Hematopoietic multipotent progenitor cell treated with erythropoietin and hydrocortisone succinate and interleukin-3 and kit ligand, for 8 days (in vitro differentiated cells): ENCODE results near the gene PSAPL1.

Experiments
- DNase-seq: peaks from one replicate; pipeline ENCODE4 v3.0.0-alpha.2; 2015

Gene PSAPL1

GRCh38 chr4:7430368-7430964 lies 4.3 kb downstream of the PSAPL1 start:
- DNase-seq, result no peak

GRCh38 chr4:7429601-7430078 lies 5.1 kb downstream of the PSAPL1 start:
- DNase-seq, result no peak

- DNase-seq, result no peak
Observed at GRCh38 chr4:7429069-7429416, 5.7 kb downstream of the PSAPL1 start.

- no peak for DNase-seq
Observed at GRCh38 chr4:7428261-7429068, 6.3 kb downstream of the PSAPL1 start.

- DNase-seq, result no peak
Observed at GRCh38 chr4:7427831-7428260, 6.9 kb downstream of the PSAPL1 start.

GRCh38 chr4:7427361-7427760 lies 7.4 kb downstream of the PSAPL1 start:
- no peak for DNase-seq

GRCh38 chr4:7426525-7427171 lies 8.1 kb downstream of the PSAPL1 start:
- DNase-seq, result no peak

GRCh38 chr4:7425591-7426468 lies 8.9 kb downstream of the PSAPL1 start:
- DNase-seq, result no peak

GRCh38 chr4:7425124-7425523 lies 9.6 kb downstream of the PSAPL1 start:
- no peak for DNase-seq

- no peak for DNase-seq
Observed at GRCh38 chr4:7424553-7425111, 10.1 kb downstream of the PSAPL1 start.

GRCh38 chr4:7423801-7424552 lies 10.8 kb downstream of the PSAPL1 start:
- no peak for DNase-seq

GRCh38 chr4:7423391-7423790 lies 11.3 kb downstream of the PSAPL1 start:
- DNase-seq, result no peak

GRCh38 chr4:7422898-7423180 lies 11.9 kb downstream of the PSAPL1 start:
- DNase-seq, result no peak

- no peak for DNase-seq
Observed at GRCh38 chr4:7422151-7422897, 12.4 kb downstream of the PSAPL1 start.

GRCh38 chr4:7421356-7422150 lies 13.2 kb downstream of the PSAPL1 start:
- no peak for DNase-seq

GRCh38 chr4:7420661-7421040 lies 14.1 kb downstream of the PSAPL1 start:
- no peak for DNase-seq

GRCh38 chr4:7419961-7420660 lies 14.6 kb downstream of the PSAPL1 start:
- DNase-seq, result no peak

GRCh38 chr4:7418131-7418943 lies 16.4 kb downstream of the PSAPL1 start:
- DNase-seq, result no peak

- no peak for DNase-seq
Observed at GRCh38 chr4:7417639-7418038, 17.1 kb downstream of the PSAPL1 start.
